MM.1S (cell line): ENCODE results near the gene ZNF648.
"Not testable (repeated sequence)": the region's sequence is repeated elsewhere in the genome, so short reads cannot be mapped to it uniquely, and the experiment has no call there.

Source experiments
- CTCF ChIP-seq: fragments of 300-600 bp; sonication (generic); IDR thresholded peaks from 2 replicates; pipeline ENCODE4 v1.5.1; 2016; ENCODE audit warnings: antibody characterized with exemption, low read length, mixed read lengths
- EZH2 ChIP-seq: fragments of 300-600 bp; sonication (generic); optimal IDR thresholded peaks from 2 replicates; pipeline ENCODE3; 2017; ENCODE audit warnings: low read depth, mild to moderate bottlenecking, antibody characterized with exemption, low read length, mixed read lengths
- EZH2phosphoT487 ChIP-seq: fragments of 300-600 bp; sonication (generic); IDR thresholded peaks from 2 replicates; pipeline ENCODE4 v1.6.1; 2018; ENCODE audit warnings: antibody characterized with exemption, low read length

- TF ChIP-seq CTCF, EZH2phosphoT487, EZH2: not testable (repeated sequence)
Observed at GRCh38 chr1:182094514-182095005, 33.0 kb upstream of the ZNF648 start.
